Measurements from ENCODE around the gene CPZ. TPM values are rescaled to one million over a fixed set of nuclear protein-coding genes. Genes with fewer than 3 reads are reported as not detected.

The CPZ gene
- polyA plus RNA-seq, 1 experiment, result 70.9 TPM

DNA sequence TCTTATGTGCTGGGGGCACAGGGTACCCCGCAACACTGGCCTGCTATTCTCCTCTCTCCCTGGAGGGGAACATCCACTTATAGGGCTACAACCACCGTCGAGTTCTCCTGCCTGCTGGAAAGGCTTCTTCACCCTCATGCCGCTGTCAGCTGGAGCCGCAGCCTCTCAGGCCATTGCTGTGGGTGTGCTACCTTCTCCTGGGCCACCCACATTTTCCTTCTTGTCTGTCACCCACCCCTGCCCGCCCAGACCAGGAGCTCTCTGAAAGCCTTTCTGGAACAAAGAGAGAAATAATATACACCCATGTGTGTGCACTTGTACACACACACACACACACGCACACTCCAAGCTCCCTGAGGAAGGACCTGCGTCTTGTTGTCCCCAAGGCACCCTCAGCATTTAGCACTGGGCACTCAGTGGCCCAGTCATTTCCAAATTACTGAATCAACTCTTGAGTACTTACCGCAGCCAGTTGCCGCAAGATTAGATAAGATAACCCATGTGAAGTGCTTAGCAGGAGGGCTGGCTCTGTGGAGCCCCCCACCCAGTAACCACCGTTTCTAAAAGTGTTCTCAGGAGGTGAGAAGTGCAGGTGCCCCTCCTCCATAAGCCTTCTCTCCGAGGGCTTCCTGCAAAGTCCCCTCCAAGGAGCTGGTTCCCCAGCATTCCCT, 50.2 kb downstream of the CPZ start:
- ChIA-PET POLR2A (no interaction called here), CTCF (no interaction called here)
- TF ChIP-seq, protein P1, sequence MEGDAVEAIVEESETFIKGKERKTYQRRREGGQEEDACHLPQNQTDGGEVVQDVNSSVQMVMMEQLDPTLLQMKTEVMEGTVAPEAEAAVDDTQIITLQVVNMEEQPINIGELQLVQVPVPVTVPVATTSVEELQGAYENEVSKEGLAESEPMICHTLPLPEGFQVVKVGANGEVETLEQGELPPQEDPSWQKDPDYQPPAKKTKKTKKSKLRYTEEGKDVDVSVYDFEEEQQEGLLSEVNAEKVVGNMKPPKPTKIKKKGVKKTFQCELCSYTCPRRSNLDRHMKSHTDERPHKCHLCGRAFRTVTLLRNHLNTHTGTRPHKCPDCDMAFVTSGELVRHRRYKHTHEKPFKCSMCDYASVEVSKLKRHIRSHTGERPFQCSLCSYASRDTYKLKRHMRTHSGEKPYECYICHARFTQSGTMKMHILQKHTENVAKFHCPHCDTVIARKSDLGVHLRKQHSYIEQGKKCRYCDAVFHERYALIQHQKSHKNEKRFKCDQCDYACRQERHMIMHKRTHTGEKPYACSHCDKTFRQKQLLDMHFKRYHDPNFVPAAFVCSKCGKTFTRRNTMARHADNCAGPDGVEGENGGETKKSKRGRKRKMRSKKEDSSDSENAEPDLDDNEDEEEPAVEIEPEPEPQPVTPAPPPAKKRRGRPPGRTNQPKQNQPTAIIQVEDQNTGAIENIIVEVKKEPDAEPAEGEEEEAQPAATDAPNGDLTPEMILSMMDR (IDR thresholded peaks at IDR 0.05; ENCODE audit: insufficient read depth, low read depth, low read length), result no peak
- Histone ChIP-seq H3K27me3 (ENCODE audit: control insufficient read depth, insufficient read depth, low read length) (peaks cover 5% of the 10 kb centered on the region), H3K4me3 (ENCODE audit: low read depth, low read length) (no peak overlapping the region), H3K36me3 (ENCODE audit: control insufficient read depth, insufficient read depth, low read length) (no peaks in the 10 kb centered on the region)
- DNase-seq (ENCODE audit: low read depth), result no peak

DNA sequence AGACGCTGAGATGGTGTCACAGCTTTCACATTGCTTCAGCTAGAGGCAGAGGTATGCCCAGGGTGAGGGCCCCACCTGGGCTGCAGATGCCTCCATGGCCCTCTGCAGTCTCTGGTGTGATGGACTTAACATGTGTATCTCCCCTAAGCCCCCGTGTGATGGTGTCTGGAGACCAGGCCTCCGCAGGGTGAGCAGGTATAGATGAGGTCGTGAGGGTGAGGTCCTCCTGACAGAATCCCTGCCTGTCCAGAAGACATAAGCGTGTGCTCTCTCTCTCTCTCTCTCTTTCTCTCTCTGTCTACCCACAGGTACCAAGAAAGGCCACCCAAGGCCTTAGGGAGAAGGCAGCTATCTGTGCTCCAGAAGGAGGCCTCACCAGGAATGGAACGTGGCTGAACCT, 50.9 kb downstream of the CPZ start:
- DNase-seq (ENCODE audit: low read depth), result no peak
- ChIA-PET CTCF (interaction anchor here (0.5 kb wide), 1 partner anchor 35 kb away, joined by 3 read pairs; no protein-coding TSS in a partner anchor), POLR2A (no interaction called here)
- Histone ChIP-seq H3K36me3 (ENCODE audit: control insufficient read depth, insufficient read depth, low read length) (no peaks in the 10 kb centered on the region), H3K27me3 (ENCODE audit: control insufficient read depth, insufficient read depth, low read length) (peaks cover 7% of the 10 kb centered on the region), H3K4me3 (ENCODE audit: low read depth, low read length) (no peak overlapping the region)
- TF ChIP-seq, protein P1 (IDR thresholded peaks at IDR 0.05; ENCODE audit: insufficient read depth, low read depth, low read length), result no peak

DNA sequence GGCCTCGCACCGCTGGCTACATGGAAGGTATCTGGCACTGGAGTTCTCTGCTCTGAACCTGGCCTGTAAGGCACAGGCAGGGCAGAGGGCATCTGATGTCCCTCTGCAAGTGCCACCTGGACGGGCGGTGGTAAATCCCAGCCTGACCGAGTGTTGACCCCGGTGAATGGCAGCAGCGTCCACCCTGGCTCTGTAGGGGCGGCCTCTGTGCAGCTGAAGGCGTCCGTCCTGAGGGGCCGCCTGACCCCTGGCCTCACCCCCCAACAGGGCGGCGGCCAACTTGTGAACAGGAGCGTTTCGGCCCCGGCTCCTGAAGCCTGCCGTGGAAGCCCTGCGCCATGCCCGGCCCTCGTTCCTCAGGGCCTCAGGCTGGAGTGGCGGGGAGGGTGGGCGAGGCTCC, 51.4 kb downstream of the CPZ start:
- no peak for DNase-seq (ENCODE audit: low read depth)
- CTCF ChIA-PET, result no interaction called here
- H3K4me3 ChIP-seq (ENCODE audit: low read depth, low read length), result no peak overlapping the region
- peaks cover 9% of the 10 kb centered on the region for H3K27me3 ChIP-seq (ENCODE audit: control insufficient read depth, insufficient read depth, low read length)
- POLR2A ChIA-PET, result no interaction called here
- TF ChIP-seq, protein P1 (IDR thresholded peaks at IDR 0.05; ENCODE audit: insufficient read depth, low read depth, low read length), result no peak
- no peaks in the 10 kb centered on the region for H3K36me3 ChIP-seq (ENCODE audit: control insufficient read depth, insufficient read depth, low read length)

DNA sequence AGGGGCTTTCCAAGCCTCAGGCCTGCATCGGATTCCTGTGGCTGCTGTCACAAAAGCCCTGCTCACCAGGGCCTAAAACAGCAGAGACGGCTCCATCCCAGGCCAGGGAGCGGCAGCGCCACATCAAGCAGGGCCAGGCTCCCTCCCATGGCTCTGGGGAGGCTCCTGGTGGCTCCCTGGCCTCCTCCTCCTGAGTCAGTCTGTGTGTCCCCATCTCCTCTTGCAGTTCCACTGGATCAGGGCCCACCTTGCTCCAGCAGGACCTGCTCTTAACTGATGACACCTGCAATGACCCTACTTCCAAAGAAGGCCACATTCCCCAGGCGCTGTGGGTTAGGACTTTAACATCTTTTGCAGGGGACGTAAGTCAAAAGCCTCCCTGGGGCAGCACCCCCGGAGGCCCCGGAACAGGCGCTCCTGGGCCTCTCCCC, 51.9 kb downstream of the CPZ start:
- no peak for DNase-seq (ENCODE audit: low read depth)
- H3K36me3 ChIP-seq (ENCODE audit: control insufficient read depth, insufficient read depth, low read length), result no peaks in the 10 kb centered on the region
- ChIA-PET POLR2A (no interaction called here), CTCF (no interaction called here)
- peaks cover 11% of the 10 kb centered on the region for H3K27me3 ChIP-seq (ENCODE audit: control insufficient read depth, insufficient read depth, low read length)
- no peak overlapping the region for H3K4me3 ChIP-seq (ENCODE audit: low read depth, low read length)
- TF ChIP-seq, protein P1 (IDR thresholded peaks at IDR 0.05; ENCODE audit: insufficient read depth, low read depth, low read length), result no peak

DNA sequence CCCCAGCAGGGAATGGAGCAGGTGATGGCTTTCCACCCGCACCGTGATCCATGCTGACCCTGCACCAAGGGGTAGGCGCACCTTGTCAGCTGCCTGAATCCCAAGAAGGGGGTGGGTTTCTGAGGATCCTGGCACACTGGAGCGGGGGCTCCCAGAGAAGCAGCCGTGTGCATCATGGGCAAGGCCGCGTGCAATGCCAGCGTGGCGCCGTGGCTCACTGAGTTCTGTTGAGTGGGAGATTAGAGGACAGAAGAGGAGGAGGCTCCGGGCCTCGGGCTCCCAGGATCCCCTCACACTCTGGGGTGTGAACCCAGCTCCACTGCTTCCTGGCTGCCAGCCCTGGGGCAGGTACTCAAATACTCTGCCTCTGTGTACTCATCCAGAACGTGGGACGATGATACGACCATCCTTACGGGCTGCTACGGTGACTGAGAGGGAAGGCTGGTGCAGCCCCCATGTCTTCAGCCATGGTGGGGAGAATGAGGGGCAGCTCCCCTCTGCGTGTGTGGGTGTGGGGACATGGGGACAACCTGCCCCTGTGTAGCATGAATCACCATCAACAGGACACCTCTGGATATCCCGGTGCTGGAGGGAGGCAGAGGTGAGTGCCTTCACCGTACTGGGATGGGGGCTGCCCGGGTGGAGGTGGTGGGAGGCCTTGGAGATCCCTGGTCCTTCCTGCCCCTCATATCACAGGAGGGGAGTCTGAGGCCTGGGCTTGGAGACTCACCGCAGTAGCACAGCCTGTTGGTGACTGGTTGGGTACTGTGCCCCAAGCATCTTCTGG, 52.6 kb downstream of the CPZ start:
- Histone ChIP-seq H3K4me3 (ENCODE audit: low read depth, low read length) (no peak overlapping the region), H3K27me3 (ENCODE audit: control insufficient read depth, insufficient read depth, low read length) (peaks cover 12% of the 10 kb centered on the region), H3K36me3 (ENCODE audit: control insufficient read depth, insufficient read depth, low read length) (no peaks in the 10 kb centered on the region)
- ChIA-PET CTCF (no interaction called here), POLR2A (no interaction called here)
- DNase-seq (ENCODE audit: low read depth), result no peak
- TF ChIP-seq, protein P1 (IDR thresholded peaks at IDR 0.05; ENCODE audit: insufficient read depth, low read depth, low read length), result no peak
